Measurements from ENCODE around the gene THRB. TPM values are rescaled to one million over a fixed set of nuclear protein-coding genes. Genes with fewer than 3 reads are reported as not detected.

Gene THRB
- total and polyA plus RNA-seq, 9 of the 15 experiments (the other 6 are each of a cell fraction or from before 2014, with no cell fraction given): 1.7 to 14.9 (median 6.9) TPM

- TF ChIP-seq ZNF407 (IDR thresholded peaks at IDR 0.05; ENCODE audit: low read depth): no peak
- TF ChIP-seq IRF9 (tag; IDR thresholded peaks at IDR 0.05): no peak
- no peak for TF ChIP-seq MCM2 (IDR thresholded peaks at IDR 0.05; ENCODE audit: low read depth)
- TF ChIP-seq CREBBP (IDR thresholded peaks at IDR 0.05; ENCODE audit: low read depth, low read length): no peak
- no peak for TF ChIP-seq CUX1 (CRISPR knock-in tag; IDR thresholded peaks at IDR 0.05)
- no peak for TF ChIP-seq ZHX1 (conservative IDR thresholded peaks at IDR 0.05; ENCODE audit: low read length)
- TF ChIP-seq E2F5 (CRISPR knock-in tag; IDR thresholded peaks at IDR 0.05): no peak
- no peak for TF ChIP-seq ILF3 (IDR thresholded peaks at IDR 0.05; ENCODE audit: borderline replicate concordance)
Observed at GRCh38 chr3:24270744-24271143, 223.9 kb downstream of the THRB start (continued).

All from K562 (cell line).